GM19395 (cell line): ENCODE data around the gene C10orf143.
A peak's percentile ranks its signal among the peaks of the same experiment; 100 is the strongest.
"Not testable (repeated sequence)": the region's sequence is repeated elsewhere in the genome, so short reads cannot be mapped to it uniquely, and the experiment has no call there.

ENCODE experiments used
- ATAC-seq: cut with Tn5 transposase; IDR thresholded peaks from one replicate; pipeline ENCODE4 v1.9.1; 2021; ENCODE audit warnings: mild to moderate bottlenecking, moderate library complexity; ENCODE audit not compliant: unreplicated experiment

Gene C10orf143

GRCh38 chr10:130111852-130112180, 1.2 kb upstream of the C10orf143 start:
- ATAC-seq, result no peak

GRCh38 chr10:130111113-130111851, 652 bp upstream of the C10orf143 start:
- peak; percentile 90 for ATAC-seq

GRCh38 chr10:130109796-130110245, 809 bp downstream of the C10orf143 start:
- no peak for ATAC-seq

- no peak for ATAC-seq
Observed at GRCh38 chr10:130108934-130109604, 1.6 kb downstream of the C10orf143 start.

GRCh38 chr10:130108146-130108545, 2.5 kb downstream of the C10orf143 start:
- ATAC-seq, result not testable (repeated sequence)

GRCh38 chr10:130105724-130106123, 4.9 kb downstream of the C10orf143 start:
- no peak for ATAC-seq

GRCh38 chr10:130099344-130099743, 11.3 kb downstream of the C10orf143 start:
- no peak for ATAC-seq

- ATAC-seq, result not testable (repeated sequence)
Observed at GRCh38 chr10:130090565-130090964, 20.1 kb downstream of the C10orf143 start.

- no peak for ATAC-seq
Observed at GRCh38 chr10:130080461-130080814, 30.2 kb downstream of the C10orf143 start.

- no peak for ATAC-seq
Observed at GRCh38 chr10:130079614-130080460, 30.8 kb downstream of the C10orf143 start.

- ATAC-seq, result no peak
Observed at GRCh38 chr10:130078120-130078519, 32.5 kb downstream of the C10orf143 start.

GRCh38 chr10:130076681-130077080, 33.9 kb downstream of the C10orf143 start:
- no peak for ATAC-seq

- no peak for ATAC-seq
Observed at GRCh38 chr10:130074639-130075038, 36.0 kb downstream of the C10orf143 start.

- no peak for ATAC-seq
Observed at GRCh38 chr10:130073912-130074311, 36.7 kb downstream of the C10orf143 start.

- no peak for ATAC-seq
Observed at GRCh38 chr10:130072247-130072646, 38.4 kb downstream of the C10orf143 start.

- no peak for ATAC-seq
Observed at GRCh38 chr10:130067893-130068292, 42.7 kb downstream of the C10orf143 start.

- ATAC-seq, result no peak
Observed at GRCh38 chr10:130066743-130067142, 43.9 kb downstream of the C10orf143 start.

- no peak for ATAC-seq
Observed at GRCh38 chr10:130065251-130065650, 45.4 kb downstream of the C10orf143 start.

GRCh38 chr10:130064783-130065182, 45.8 kb downstream of the C10orf143 start:
- ATAC-seq, result no peak

- no peak for ATAC-seq
Observed at GRCh38 chr10:130062976-130063375, 47.7 kb downstream of the C10orf143 start.

- no peak for ATAC-seq
Observed at GRCh38 chr10:130062201-130062600, 48.4 kb downstream of the C10orf143 start.

GRCh38 chr10:130061760-130062159, 48.9 kb downstream of the C10orf143 start:
- ATAC-seq, result no peak
